GM13976 (cell line): ENCODE measurements around the gene COQ4.

Experiments
- DNase-seq: peaks from one replicate; pipeline ENCODE4 v3.0.0; 2012; ENCODE audit warnings: low spot score
- CTCF ChIP-seq: IDR thresholded peaks from 2 replicates; pipeline ENCODE4 v1.5.1; 2012; ENCODE audit warnings: borderline replicate concordance, mild to moderate bottlenecking; ENCODE audit not compliant: insufficient read depth; ENCODE audit errors: extremely low read depth, missing control alignments, control extremely low read depth
- in situ Hi-C: fragments of 300-500 bp; cut with MboI; formaldehyde crosslinking; loops from one replicate; pipeline ENCODE4 v1.12.0; 2022; ENCODE audit warnings: low sequenced_read_pairs, mixed read lengths, inconsistent platforms; ENCODE audit not compliant: unreplicated experiment

Gene COQ4

GRCh38 chr9:128293091-128293490, 29.5 kb upstream of the COQ4 start:
- no peak for TF ChIP-seq CTCF
- peak; percentile 10 for DNase-seq
- in situ Hi-C loops: no loop called here

- DNase-seq: peak; percentile 38
- no peak for TF ChIP-seq CTCF
- in situ Hi-C loops: no loop called here
Measured at GRCh38 chr9:128294142-128294541, 28.5 kb upstream of the COQ4 start.

GRCh38 chr9:128296340-128297220, 26.1 kb upstream of the COQ4 start:
- DNase-seq: peak; percentile 23
- TF ChIP-seq CTCF: no peak
- in situ Hi-C loops: no loop called here

GRCh38 chr9:128297221-128297773, 25.3 kb upstream of the COQ4 start:
- DNase-seq: peak; percentile 20
- TF ChIP-seq CTCF: no peak
- in situ Hi-C loops: no loop called here

- no peak for TF ChIP-seq CTCF
- in situ Hi-C loops: no loop called here
- no peak for DNase-seq
Measured at GRCh38 chr9:128298535-128299482, 23.8 kb upstream of the COQ4 start.
